Astrocyte of the cerebellum (primary cell): ENCODE measurements around the gene NPHP4.
"Not testable (repeated sequence)": the region's sequence is repeated elsewhere in the genome, so short reads cannot be mapped to it uniquely, and the experiment has no call there.

ENCODE experiments used
- DNase-seq: peaks from one replicate; pipeline ENCODE4 v3.0.0-alpha.2; 2011; ENCODE audit warnings: low read depth
- H3K4me3 ChIP-seq: 2 replicates; pipeline ENCODE4 v1.5.1; 2011; ENCODE audit warnings: mild to moderate bottlenecking, low read depth, low read length, moderate library complexity
- CTCF ChIP-seq: IDR thresholded peaks from 2 replicates; pipeline ENCODE4 v1.5.1; 2012; ENCODE audit warnings: low read length, low read depth, moderate library complexity, mild to moderate bottlenecking; ENCODE audit errors: missing control alignments
- in situ Hi-C: cut with HindIII; loops from 2 replicates; pipeline ENCODE4 v1.10.0; 2017; ENCODE audit warnings: low sequenced_read_pairs

The NPHP4 gene

GRCh38 chr1:5896706-5897660, 95.2 kb downstream of the NPHP4 start:
- in situ Hi-C loops: no loop called here
- no peak overlapping the region for H3K4me3 ChIP-seq
- no peak for TF ChIP-seq CTCF
- DNase-seq: peak; percentile 4

- DNase-seq: no peak
- H3K4me3 ChIP-seq: no peak overlapping the region
- no peak for TF ChIP-seq CTCF
- in situ Hi-C loops: no loop called here
These were observed 96.5 kb downstream of the NPHP4 start for GRCh38 chr1:5895446-5896406.

- TF ChIP-seq CTCF: peak; percentile 43
- DNase-seq, H3K4me3 ChIP-seq, in situ Hi-C loops: not testable (repeated sequence)
These were observed 98.4 kb downstream of the NPHP4 start for GRCh38 chr1:5893699-5894278.

- no peak for DNase-seq
- no peak for TF ChIP-seq CTCF
- in situ Hi-C loops: no loop called here
- H3K4me3 ChIP-seq: no peak overlapping the region
These were observed 99.9 kb downstream of the NPHP4 start for GRCh38 chr1:5892329-5892728.

- peak; percentile 68 for DNase-seq
- no peak for TF ChIP-seq CTCF
- no peak overlapping the region for H3K4me3 ChIP-seq
- in situ Hi-C loops: no loop called here
These were observed 100.5 kb downstream of the NPHP4 start for GRCh38 chr1:5891736-5892135.

GRCh38 chr1:5891137-5891536, 101.1 kb downstream of the NPHP4 start:
- no peak overlapping the region for H3K4me3 ChIP-seq
- no peak for DNase-seq
- TF ChIP-seq CTCF: no peak
- in situ Hi-C loops: no loop called here
